ENCODE measurements around the gene GRB7.
"Not testable (repeated sequence)": the region's sequence is repeated elsewhere in the genome, so short reads cannot be mapped to it uniquely, and the experiment has no call there.

Gene GRB7

DNA sequence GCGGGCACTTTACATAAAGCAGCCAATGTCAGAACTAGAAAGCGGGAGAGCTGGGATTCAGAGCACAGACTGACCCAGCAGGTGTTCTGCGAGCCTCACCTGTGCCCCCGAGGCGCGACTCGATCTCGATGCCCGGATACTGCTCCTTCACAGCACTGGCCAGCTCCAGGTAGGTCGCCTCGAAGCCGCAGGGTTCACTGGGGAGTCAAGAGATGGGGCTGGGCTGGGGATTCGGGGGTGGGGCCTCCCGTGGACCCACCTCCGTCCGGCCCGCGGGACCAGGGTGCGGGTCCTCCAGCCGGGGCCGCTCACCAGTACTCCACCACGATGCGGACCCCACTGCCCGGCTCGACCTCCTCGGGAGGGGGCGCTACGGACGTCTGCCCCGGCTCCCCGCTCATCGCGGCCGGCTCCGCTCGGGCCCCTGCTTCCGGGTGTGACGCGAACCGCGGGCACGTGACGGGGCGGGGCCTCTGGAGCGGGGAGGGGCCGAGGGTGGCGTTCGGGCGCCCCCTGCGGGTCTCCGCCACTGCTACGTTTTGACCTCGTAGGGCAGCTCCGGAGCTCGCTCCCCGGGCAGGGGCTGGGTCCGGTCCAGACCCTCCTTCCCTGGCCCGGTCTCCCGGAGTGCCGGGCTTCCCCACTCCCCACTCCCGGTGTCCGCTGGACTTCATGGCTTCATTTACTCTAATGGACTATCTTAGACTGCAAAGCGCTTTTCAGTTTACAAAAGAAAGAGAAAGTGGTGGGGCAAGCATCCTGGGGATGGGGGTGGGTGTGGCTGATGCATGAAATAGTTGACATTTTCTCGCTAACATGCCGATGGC lies 7.4 kb upstream of the GRB7 start, which contains the start of gene MIEN1:
Gene MIEN1 (minus strand): TSS at position 438 of the 827 bp plus-strand sequence. CDS start 37 bp downstream, at position 401.
- FAIRE-seq (peak; percentile 82), DNase-seq (ENCODE audit: insufficient read length, low spot score) (peak; percentile 93)

DNA sequence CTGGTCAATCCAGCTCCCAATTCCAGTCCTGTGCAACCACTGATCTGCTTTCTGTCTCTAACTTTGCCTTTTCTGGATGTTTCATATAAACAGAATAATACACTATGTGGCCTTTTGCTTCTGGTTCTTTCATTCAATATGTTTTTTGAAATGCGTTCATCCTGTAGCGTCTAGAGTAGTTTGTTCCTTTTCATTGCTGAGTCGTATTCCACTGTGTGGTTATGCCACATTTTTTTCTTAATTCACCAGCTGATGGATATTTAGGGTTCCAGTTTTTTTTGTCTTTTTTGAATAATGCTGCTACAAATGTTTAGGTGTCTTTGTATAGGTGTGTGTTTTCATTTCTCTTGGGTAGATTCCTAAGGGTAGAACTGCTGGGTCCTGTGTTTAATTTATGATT lies 5.2 kb upstream of the GRB7 start:
- DNase-seq (ENCODE audit: insufficient read length, low spot score), result no peak
- no peak for FAIRE-seq

DNA sequence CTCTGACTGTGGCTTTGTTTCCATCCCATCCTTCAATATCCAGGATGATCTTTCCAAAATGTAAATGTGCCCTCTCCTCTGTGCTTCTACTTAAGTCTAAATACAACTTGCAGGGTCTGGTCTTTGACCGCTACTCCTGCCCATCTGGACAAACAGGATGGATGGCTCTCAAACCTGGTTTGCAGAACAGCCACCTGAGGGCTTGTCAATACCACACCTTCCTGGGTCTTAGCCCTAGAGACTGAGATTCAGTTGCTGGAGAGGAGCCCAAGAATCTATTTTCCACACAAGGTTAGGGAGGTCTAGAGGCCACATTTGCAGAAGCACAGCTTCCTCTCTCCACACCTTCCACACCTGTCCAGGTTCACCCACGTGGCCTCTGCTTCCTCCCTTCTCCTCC lies 1.9 kb upstream of the GRB7 start:
- DNase-seq (ENCODE audit: insufficient read length, low spot score) (no peak), FAIRE-seq (no peak)

DNA sequence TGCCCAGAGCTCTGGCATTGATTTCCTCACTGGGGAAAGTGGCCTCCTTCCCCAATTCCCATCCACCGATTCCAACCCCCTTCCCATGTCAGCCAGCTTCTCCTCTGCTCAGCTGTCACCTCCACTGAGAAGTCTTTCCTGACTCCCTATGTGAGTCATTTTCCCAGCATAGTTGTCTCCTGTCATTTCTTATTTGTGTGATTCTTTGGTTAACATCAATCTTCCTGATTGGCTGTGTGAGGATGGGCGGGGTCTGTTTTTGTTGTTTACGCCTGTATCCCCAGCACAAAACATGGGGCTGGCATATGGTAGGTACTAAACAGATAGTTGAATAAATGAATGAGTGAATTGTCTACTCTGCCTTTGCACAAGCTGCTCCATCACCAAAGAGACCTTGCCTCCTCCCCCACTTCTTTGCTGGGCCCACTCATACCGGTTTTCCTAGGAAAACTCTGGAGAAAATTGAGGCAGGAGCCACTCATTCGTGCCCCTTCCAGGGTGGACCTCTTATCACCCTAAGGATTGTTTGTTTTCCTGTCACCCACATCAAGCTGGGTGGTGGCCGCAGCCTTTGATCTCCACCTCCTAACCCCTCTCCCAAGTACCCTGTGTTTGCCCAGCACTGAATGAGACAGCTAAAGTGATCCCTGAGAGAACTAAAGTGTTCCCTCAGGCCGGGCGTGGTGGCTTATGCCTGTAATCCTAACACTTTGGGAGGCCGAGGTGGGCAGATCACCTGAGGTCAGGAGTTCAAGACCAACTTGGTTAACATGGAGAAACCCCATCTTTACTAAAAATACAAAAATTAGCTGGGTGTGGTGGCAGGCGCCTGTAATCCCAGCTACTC lies 1.2 kb upstream of the GRB7 start:
- no peak for DNase-seq (ENCODE audit: insufficient read length, low spot score)
- no peak for FAIRE-seq

DNA sequence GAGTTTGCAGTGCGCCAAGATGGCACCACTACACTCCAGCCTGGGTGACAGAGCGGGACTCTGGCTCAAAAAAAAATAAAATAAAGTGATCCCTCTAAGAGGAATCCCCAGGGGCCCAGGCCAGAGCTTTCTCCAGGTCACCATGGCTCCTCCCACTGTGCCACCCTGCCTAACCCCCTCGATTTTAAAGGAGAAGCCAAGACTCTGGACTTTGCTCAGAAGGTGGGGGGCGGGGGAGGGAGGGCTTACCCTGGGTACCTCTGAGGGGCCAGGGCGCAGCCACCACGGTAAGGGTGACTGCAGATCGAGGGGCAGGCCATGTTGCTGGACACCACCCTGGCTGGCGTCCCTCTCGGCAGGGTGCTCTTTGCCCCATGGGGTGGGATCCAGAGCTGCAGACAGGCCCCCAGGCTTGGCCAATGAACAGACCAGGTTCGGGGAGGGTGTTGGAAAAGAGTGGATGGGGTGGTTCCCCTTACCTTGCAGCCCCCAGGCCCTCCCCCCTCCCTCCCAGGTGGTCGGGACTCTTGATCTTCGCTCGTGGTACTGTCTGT lies 455 bp upstream of the GRB7 start:
- DNase-seq (ENCODE audit: insufficient read length, low spot score) (no peak), FAIRE-seq (no peak)

DNA sequence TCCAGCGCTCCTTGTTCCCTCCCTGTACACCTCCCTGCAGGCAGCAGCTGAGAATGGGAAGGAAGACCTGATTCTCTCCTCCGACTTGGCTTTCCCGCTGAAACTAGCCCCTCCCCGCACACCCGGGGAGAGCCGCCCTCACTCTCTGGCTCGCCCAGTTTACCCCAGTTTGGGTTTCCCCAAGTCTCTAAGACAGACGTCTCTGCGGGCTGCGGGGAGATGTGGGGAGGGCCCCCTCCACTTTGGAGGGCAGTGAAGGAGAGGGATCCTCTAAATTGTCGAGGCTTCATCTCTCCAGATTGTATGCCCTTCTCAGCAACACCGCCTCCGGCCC lies 797 bp downstream of the GRB7 start:
- peak; percentile 42 for DNase-seq (ENCODE audit: insufficient read length, low spot score)
- peak; percentile 65 for FAIRE-seq

DNA sequence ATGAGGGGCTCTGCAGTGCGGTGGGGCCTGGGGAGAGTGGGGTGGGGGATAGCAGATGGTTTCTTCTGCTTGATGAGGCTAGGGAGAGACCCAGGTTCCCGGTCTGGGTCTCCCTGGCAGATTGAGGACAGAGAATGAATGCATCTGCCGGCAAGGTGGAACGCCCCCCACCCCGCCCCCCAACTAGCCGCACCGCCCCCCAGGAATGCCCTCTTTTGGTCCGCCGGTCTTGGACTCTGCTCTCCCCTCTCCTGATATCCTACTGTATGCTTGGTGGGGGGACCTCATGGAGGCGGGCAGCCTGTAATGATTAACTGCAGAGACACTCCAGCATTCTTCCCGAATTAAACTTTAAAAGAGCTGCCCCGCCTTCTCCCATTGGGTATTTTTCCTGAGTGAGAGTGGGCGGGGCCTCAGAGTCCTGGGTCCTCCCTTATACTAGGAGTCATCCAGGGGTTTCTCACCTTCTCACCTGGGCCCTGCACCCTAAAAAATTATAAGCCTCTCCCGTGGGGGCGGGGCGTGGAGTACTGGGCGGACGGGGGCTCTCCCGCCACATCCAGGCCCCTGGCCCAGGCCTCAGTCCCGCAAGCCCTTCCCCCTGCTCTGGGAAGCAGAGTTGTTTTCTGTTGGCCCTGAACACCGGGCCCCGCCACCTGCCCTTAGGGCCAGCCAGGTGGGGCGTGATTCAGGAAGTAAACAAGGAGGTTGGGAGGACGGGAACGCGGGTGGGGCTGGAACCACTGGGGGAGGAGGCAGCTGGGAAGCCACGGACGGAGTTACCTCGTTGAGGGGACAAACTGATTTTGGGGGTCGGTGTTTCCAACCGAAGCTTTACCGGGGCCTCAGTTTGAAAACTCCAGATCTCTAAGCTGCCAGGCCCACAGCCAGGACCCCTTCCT lies 1.5 kb downstream of the GRB7 start:
- FAIRE-seq, result peak; percentile 53
- no peak for DNase-seq (ENCODE audit: insufficient read length, low spot score)

DNA sequence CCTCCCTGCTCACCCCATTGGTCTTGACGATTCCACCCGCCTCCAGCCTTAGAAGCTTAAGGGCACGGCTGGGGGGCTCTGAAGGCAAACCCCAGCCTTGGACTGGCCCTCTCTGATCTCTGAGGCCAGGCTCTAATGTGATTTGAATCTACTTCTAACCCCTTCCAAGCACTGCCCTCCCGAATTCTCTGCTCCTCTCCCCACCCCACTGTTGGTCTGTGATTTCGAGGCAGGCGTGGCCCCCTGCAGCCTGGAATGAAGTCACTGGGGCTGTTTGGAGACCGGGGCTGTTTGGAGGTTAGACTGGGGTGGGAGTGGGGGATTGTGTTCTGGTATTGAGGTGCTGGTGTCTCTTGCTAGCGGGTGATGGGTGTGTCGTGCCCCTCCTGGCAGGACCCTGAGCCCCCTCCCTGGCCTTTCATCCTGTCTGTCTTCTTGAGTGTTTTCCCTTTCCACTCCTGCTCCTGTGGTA lies 2.2 kb downstream of the GRB7 start:
- FAIRE-seq, result no peak

DNA sequence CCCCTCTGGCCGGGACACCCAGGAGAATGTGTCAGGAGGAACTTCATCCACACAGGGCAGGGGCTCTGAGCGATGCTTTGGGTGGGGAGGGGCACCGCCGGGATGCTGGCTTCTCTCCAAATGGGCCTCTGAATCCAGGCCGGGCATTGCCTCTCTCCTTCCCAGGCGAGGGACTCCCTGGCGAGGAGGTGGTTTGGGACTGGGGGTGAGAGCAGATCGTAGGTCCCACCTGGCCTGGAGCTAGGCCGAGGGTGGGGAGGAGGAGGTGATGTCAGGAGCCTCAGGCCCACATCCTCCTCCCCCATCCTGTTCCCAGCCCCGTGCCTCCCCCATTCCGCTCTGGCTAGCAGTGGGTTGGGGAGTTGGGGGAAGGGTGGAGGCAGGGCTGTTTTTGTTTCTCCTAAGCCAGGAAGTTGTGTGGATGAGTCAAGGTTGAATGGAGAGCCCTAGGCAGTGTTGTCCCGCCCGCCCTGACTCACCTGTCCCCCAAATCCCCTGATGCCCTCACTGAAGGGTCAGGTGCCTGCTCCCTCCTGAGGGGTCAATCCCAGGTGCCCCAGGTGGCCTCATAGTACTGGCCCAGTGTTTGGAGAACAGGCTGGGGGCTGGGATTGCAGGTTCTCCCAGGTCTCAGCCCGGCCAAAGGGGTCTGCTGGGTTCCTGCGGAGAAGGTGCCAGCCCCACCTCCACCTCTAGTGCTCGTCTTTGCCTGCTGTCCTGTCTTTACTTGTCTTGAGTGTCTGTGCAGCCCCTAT lies 2.8 kb downstream of the GRB7 start:
- FAIRE-seq, result no peak
- no peak for DNase-seq (ENCODE audit: insufficient read length, low spot score)

More for the DNA sequence above, 2.2 kb downstream of the GRB7 start:
- no peak for DNase-seq (ENCODE audit: insufficient read length, low spot score)

DNA sequence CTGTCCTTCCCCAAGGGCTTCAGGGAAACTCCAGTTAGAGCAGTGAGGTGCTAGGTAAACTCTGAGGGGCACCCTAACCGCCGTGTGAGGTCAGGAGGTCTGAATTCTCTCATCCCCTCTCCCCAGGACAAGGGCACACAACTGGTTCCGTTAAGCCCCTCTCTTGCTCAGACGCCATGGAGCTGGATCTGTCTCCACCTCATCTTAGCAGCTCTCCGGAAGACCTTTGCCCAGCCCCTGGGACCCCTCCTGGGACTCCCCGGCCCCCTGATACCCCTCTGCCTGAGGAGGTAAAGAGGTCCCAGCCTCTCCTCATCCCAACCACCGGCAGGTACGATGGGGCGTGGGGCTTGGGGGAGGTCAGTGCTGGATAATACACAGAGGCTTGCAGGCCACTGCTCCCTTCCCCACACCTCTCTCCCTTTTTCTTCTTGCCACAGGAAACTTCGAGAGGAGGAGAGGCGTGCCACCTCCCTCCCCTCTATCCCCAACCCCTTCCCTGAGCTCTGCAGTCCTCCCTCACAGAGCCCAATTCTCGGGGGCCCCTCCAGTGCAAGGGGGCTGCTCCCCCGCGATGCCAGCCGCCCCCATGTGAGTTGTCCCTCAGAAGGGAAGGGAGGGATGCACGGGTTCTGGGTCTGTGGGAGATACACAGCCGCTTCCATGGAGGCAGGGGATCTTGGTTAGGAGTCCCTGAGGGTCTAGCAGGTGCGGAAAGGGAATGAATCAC lies 4.6 kb downstream of the GRB7 start:
- FAIRE-seq (no peak), DNase-seq (ENCODE audit: insufficient read length, low spot score) (no peak)

DNA sequence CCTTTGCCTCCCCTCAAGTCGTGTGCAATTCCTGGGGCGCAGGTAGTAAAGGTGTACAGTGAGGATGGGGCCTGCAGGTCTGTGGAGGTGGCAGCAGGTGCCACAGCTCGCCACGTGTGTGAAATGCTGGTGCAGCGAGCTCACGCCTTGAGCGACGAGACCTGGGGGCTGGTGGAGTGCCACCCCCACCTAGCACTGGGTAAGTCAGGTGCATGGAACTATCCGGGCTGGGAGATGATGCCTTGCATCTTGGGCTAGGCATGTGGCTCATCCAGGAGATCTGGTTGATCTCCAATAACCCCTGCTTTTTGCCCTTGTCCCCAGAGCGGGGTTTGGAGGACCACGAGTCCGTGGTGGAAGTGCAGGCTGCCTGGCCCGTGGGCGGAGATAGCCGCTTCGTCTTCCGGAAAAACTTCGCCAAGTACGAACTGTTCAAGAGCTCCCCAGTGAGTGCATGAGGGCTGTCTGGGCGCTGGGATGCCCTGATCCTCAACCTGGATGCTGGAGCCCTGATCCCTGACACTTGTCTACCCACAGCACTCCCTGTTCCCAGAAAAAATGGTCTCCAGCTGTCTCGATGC lies 5.2 kb downstream of the GRB7 start:
- DNase-seq (ENCODE audit: insufficient read length, low spot score), result no peak
- no peak for FAIRE-seq

DNA sequence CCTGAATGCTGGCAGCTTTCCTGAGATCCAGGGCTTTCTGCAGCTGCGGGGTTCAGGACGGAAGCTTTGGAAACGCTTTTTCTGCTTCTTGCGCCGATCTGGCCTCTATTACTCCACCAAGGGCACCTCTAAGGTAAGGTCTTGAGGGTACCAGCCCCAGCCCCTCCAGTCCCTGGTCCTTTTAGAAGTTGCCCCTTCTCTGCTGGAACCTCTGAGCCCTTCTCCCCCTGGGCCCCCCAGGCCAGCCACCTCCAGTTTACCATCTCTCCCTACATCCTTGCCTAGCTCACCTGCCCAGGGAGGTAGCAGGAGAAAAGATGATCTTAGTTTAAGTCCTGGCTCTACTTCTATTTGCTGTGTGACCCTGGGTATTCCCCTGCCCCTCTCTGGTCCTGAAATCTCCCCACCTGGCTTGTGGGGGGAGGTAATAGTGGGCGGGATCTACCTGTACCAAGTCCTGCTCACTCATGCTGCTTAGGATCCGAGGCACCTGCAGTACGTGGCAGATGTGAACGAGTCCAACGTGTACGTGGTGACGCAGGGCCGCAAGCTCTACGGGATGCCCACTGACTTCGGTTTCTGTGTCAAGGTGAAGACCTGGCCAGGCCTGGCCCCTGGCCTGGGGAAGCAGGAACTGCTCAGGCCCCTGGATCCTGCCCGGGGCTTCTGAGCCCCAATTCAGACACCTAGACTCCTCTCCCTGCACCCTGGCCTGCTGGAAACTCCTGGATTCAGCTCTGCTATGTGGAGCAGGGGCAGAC lies 6.5 kb downstream of the GRB7 start:
- FAIRE-seq, result no peak
- no peak for DNase-seq (ENCODE audit: insufficient read length, low spot score)

DNA sequence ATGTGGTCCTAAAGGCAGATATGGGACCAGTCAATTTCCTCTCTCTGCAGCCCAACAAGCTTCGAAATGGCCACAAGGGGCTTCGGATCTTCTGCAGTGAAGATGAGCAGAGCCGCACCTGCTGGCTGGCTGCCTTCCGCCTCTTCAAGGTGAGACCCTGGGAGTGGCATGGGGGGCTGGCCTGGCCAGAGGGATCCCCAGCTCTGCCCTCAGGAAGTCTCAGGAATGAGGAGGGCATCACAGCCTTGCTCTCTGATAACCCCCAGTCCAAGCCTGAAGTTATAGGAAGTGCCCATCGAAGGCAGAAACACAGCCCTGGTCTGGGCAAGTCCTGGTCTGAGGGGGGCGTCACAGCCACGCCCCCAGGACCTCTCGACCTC lies 7.1 kb downstream of the GRB7 start:
- no peak for FAIRE-seq
- no peak for DNase-seq (ENCODE audit: insufficient read length, low spot score)

DNA sequence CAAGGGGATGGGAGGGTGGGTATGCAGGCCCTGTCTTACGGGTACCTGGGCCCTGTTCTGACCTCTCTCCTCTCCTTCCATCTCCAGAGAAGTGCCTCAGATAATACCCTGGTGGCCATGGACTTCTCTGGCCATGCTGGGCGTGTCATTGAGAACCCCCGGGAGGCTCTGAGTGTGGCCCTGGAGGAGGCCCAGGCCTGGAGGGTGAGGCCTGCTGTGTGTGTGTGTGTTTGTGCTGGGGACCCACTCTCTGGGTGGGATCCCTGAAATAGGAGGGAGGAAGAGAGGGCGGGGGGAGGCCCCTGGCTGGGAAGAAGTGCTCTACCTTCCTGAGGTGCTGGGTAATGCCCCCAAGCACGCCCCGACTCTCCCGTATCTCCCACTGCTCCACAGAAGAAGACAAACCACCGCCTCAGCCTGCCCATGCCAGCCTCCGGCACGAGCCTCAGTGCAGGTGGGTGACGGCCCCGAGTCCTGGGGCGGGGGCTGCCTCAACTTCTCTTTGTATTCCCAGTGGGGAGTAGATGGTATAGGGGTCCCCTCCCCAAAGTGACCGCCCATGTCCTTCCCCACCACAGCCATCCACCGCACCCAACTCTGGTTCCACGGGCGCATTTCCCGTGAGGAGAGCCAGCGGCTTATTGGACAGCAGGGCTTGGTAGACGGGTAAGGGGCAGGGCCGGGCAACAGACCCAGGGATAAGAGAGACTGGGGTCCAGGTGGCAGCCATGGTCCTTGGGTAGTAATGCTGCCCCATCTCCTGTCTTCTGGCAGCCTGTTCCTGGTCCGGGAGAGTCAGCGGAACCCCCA lies 7.8 kb downstream of the GRB7 start:
- no peak for FAIRE-seq
- no peak for DNase-seq (ENCODE audit: insufficient read length, low spot score)

DNA sequence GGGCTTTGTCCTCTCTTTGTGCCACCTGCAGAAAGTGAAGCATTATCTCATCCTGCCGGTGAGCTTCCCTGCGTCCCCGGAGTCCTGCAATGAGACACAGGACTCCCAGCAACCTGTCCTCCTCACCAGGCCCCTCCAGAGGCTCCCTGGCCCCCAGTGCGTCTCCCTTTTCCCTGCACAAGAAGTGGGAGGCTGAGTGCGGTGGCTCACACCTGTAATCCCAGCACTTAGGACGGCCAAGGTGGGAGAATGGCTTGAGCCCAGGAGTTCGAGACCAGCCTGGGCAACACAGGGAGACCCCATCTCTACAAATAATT lies 8.4 kb downstream of the GRB7 start:
- DNase-seq (ENCODE audit: insufficient read length, low spot score) (no peak), FAIRE-seq (no peak)

DNA sequence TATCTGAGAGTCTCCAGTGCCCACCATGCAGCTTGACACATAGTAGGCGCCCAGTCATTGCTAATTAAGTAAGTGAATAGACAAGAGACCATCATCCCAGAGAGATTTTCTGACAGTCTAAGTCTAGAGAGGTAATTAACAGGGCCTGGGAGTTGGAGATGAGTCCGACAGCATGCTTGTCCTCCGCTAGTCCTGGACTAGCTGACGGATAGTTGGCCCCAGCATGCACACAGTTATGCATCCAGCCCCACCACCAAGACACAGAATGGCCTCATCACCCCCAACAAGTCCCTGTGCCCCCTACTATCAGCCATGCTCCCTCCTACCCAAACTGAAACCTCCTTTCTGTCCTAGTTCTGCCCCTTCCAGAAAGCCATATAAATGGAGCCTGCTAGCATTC lies 10.0 kb downstream of the GRB7 start:
- FAIRE-seq, result no peak
- DNase-seq (ENCODE audit: insufficient read length, low spot score), result no peak

DNA sequence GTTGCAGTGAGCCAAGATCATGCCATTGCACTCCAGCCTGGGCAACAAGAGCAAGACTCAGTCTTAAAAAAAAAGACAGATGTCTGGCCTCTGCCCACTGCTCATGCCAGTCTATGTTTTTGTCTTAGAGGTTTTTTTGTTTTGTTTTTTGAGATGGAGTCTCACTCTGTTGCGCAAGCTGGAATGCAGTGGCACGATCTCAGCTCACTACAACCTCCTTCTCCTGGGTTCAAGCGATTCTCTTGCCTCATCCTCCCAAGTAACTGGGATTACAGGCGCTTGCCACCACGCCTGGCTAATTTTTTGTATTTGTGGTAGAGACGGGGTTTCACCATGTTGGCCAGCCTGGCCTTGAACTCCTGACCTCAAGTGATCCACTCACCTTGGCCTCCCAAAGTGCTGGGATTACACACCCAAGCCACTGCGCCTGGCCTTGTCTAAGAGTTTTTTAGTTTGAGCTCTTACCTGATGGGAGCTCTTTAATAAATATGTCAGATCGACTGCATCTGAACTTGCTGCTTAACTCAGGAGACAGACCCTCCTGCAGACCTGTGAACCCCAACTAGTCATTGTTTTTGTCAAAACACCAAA lies 10.8 kb downstream of the GRB7 start:
- not testable (repeated sequence) for FAIRE-seq; DNase-seq (ENCODE audit: insufficient read length, low spot score)
